AG10803 (cell line): ENCODE measurements around the gene CFL2.

Experiments
- DNase-seq: peaks from one replicate; pipeline ENCODE4 v3.0.0; 2010; ENCODE audit warnings: low read depth
- H3K4me3 ChIP-seq: 2 replicates; pipeline ENCODE4 v1.5.1; 2011; ENCODE audit warnings: mild to moderate bottlenecking, low read length, control low read depth
- CTCF ChIP-seq: conservative IDR thresholded peaks from 2 replicates; pipeline ENCODE4 v1.5.1; 2011; ENCODE audit warnings: mild to moderate bottlenecking, low read length, control low read depth, inconsistent platforms

The CFL2 gene

GRCh38 chr14:34721129-34721528 is 6.7 kb upstream of the CFL2 start:
- DNase-seq: no peak
- no peak overlapping the region for H3K4me3 ChIP-seq
- TF ChIP-seq CTCF: no peak

- peak; percentile 67 for DNase-seq
- no peak for TF ChIP-seq CTCF
These were observed 4.4 kb upstream of the CFL2 start for GRCh38 chr14:34718750-34719304.

GRCh38 chr14:34715127-34715863 is 902 bp upstream of the CFL2 start:
- no peak for DNase-seq
- no peak for TF ChIP-seq CTCF
- peak overlapping the region; percentile 81 for H3K4me3 ChIP-seq

More at GRCh38 chr14:34718750-34719304, 4.4 kb upstream of the CFL2 start:
- H3K4me3 ChIP-seq: no peak overlapping the region

GRCh38 chr14:34713681-34714319 is 593 bp downstream of the CFL2 start:
- DNase-seq: peak; percentile 81
- TF ChIP-seq CTCF: no peak
- H3K4me3 ChIP-seq: peak overlapping the region; percentile 81

GRCh38 chr14:34713122-34713680 is 1.2 kb downstream of the CFL2 start:
- peak overlapping the region; percentile 81 for H3K4me3 ChIP-seq
- no peak for DNase-seq
- TF ChIP-seq CTCF: no peak

GRCh38 chr14:34711796-34712712 is 2.3 kb downstream of the CFL2 start:
- no peak for TF ChIP-seq CTCF
- peak overlapping the region; percentile 81 for H3K4me3 ChIP-seq
- DNase-seq: no peak
